Measurements from ENCODE around the gene ASPSCR1.

ASPSCR1 gene

DNA sequence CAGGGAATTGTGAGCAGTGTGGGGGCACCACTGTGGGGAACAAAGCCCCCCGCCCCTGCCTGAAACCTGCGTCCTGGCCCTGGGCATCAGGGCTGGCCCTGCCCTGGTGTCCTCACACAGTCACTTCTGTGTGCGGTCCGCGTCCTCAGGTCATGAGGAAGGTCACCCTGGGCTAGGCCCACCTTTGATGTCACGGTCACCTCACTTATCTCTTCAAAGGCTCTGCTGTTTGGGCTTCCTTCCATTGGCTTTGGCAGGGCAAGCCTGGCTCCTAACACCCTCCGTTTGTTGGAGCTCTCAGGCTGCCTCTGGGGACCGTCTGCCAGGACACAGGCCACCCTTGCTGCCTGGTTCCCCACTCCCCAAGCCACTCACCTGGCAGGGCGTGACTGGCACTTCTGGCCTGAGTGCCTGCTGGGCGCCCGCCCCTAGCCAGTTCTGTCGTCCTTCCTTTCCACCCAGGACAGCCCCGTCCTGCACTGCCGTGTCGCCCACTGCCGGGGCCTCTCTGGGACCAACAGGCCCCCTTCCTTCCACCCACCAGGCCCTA is 36.4 kb downstream of the ASPSCR1 start:
- H3K27me3 ChIP-seq (ENCODE audit: insufficient read depth, low read length): no peaks in the 10 kb centered on the region
- H3K27ac ChIP-seq (ENCODE audit: low read depth, low read length): no peak overlapping the region
- no peak overlapping the region for H3K4me3 ChIP-seq (ENCODE audit: low read depth, low read length)
- no peak overlapping the region for H2AFZ ChIP-seq (ENCODE audit: low read length, unreplicated experiment)
- no peaks in the 10 kb centered on the region for H3K36me3 ChIP-seq (ENCODE audit: insufficient read depth, low read length)
- H3K79me2 ChIP-seq (ENCODE audit: control insufficient read depth, insufficient read depth, low read length, unreplicated experiment): no peaks in the 10 kb centered on the region
- H3K4me1 ChIP-seq (ENCODE audit: control insufficient read depth, insufficient read depth, low read length, unreplicated experiment): no peaks in the 10 kb centered on the region

DNA sequence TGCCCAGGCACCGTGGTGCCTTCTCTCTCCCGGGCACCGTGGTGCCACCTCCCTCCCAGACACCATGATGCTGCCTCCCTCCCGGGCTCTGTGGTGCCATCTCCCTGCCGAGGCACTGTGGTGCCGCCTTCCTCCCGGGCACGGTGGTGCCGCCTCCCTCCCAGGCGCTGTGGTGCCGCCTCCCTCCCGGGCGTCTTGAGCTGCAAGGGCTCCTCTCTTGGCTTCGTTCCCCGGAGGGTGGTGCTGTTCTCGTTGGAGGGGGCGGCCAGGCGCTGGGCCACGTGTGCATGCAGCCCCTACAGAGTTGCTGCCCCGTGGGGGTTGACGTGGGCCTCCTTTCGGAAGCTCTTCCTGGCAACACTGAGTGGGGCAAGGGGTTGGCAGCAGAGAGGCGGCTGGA is 37.0 kb downstream of the ASPSCR1 start:
- H3K4me1 ChIP-seq (ENCODE audit: control insufficient read depth, insufficient read depth, low read length, unreplicated experiment): no peaks in the 10 kb centered on the region
- no peak overlapping the region for H3K27ac ChIP-seq (ENCODE audit: low read depth, low read length)
- no peaks in the 10 kb centered on the region for H3K36me3 ChIP-seq (ENCODE audit: insufficient read depth, low read length)
- no peaks in the 10 kb centered on the region for H3K27me3 ChIP-seq (ENCODE audit: insufficient read depth, low read length)
- H3K4me3 ChIP-seq (ENCODE audit: low read depth, low read length): no peak overlapping the region
- H3K79me2 ChIP-seq (ENCODE audit: control insufficient read depth, insufficient read depth, low read length, unreplicated experiment): no peaks in the 10 kb centered on the region
- H2AFZ ChIP-seq (ENCODE audit: low read length, unreplicated experiment): no peak overlapping the region

DNA sequence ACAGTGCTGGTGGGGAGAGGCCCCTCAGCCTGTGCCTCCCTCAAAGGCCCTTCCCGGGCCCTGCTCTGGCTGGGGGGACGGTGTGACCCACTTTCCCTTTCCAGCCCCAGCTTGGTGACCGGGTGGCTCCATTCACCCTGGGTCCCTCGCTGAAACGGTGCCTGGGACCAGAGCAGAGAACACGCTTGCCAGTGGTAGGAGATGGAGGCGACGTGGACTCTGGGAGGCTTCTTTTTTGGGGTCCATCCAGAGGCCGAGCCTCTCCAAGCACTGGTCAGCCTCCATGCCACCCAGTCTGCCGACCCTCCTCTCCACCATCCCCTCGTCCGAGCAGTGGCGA is 37.5 kb downstream of the ASPSCR1 start:
- Histone ChIP-seq H3K79me2 (ENCODE audit: control insufficient read depth, insufficient read depth, low read length, unreplicated experiment) (no peaks in the 10 kb centered on the region), H3K4me1 (ENCODE audit: control insufficient read depth, insufficient read depth, low read length, unreplicated experiment) (no peaks in the 10 kb centered on the region), H3K36me3 (ENCODE audit: insufficient read depth, low read length) (no peaks in the 10 kb centered on the region), H3K27me3 (ENCODE audit: insufficient read depth, low read length) (no peaks in the 10 kb centered on the region), H2AFZ (ENCODE audit: low read length, unreplicated experiment) (no peak overlapping the region), H3K4me3 (ENCODE audit: low read depth, low read length) (no peak overlapping the region), H3K27ac (ENCODE audit: low read depth, low read length) (no peak overlapping the region)

DNA sequence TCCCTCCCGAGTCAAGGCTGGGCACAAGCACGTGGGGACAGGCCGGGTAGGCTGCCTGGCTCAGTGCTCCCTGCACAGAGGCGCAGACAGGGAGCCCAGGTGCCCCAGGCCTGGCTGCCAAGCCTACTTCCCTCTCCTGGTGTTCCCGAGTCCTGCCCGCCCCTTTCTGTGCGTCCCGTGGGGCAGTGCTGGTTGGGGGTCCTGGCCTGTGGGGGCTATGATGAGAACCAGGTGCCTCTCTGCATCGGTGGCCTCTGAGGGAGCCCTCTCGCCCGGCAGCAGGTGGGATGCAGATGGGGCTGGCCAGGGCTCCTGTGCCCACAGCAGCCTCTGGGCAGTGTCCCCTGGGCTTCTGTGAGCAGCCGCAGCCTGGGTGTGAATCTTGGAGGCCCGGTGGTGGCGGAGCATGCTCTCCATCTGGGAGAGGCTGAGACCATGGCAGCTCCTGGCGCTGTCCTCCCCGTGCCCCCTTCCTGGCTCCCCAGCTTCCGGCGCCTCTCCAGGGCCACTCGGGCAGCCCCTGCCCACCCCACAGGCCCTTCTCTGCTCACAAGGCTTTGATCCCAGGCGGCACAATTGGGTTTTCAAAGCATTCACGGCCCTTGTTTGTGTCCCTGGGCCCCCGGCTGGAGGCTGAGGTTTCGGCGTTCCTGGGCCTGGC is 38.0 kb downstream of the ASPSCR1 start:
- H2AFZ ChIP-seq (ENCODE audit: low read length, unreplicated experiment): no peak overlapping the region
- H3K79me2 ChIP-seq (ENCODE audit: control insufficient read depth, insufficient read depth, low read length, unreplicated experiment): no peaks in the 10 kb centered on the region
- H3K27me3 ChIP-seq (ENCODE audit: insufficient read depth, low read length): no peaks in the 10 kb centered on the region
- H3K36me3 ChIP-seq (ENCODE audit: insufficient read depth, low read length): no peaks in the 10 kb centered on the region
- no peak overlapping the region for H3K4me3 ChIP-seq (ENCODE audit: low read depth, low read length)
- H3K27ac ChIP-seq (ENCODE audit: low read depth, low read length): no peak overlapping the region
- no peaks in the 10 kb centered on the region for H3K4me1 ChIP-seq (ENCODE audit: control insufficient read depth, insufficient read depth, low read length, unreplicated experiment)

DNA sequence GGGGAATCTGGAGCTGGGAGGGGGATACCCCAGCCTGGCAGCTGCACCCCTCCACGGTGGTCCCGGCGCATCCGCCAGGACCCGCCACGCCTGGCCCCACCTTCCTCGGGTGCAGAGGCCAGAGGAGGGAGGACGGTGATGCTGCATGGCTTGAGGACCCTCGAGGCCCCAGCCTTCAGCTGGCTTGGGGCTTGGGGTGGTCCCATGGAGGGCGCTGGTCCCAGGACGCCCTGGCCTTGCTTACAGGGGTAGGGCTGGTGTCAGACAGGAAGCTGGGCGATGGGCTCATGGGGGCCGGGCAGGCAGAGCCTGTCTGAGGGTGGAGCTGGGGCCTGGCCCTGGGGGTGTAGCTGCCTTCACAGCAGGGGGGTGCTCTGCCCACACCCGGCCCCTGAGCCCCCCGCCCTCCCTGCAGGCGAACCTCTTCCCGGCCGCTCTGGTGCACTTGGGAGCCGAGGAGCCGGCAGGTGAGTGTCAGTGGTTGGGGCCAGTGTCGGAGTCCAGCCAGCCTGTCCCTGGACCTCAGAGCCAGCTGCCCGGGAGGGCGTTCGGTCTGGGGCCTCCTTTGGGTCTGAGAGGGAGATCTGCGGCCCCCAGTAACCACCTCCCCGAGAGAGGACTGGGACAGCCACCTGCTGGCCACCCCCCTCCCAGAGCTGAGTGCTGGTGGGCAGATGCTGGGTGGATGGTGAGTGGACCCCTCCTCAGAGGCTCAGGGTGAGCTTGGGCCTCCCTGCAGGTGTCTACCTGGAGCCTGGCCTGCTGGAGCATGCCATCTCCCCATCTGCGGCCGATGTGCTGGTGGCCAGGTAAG is 38.8 kb downstream of the ASPSCR1 start:
- H3K4me1 ChIP-seq (ENCODE audit: control insufficient read depth, insufficient read depth, low read length, unreplicated experiment): peaks cover 1% of the 10 kb centered on the region
- no peaks in the 10 kb centered on the region for H3K27me3 ChIP-seq (ENCODE audit: insufficient read depth, low read length)
- no peaks in the 10 kb centered on the region for H3K36me3 ChIP-seq (ENCODE audit: insufficient read depth, low read length)
- H2AFZ ChIP-seq (ENCODE audit: low read length, unreplicated experiment): no peak overlapping the region
- no peak overlapping the region for H3K4me3 ChIP-seq (ENCODE audit: low read depth, low read length)
- no peak overlapping the region for H3K27ac ChIP-seq (ENCODE audit: low read depth, low read length)
- no peaks in the 10 kb centered on the region for H3K79me2 ChIP-seq (ENCODE audit: control insufficient read depth, insufficient read depth, low read length, unreplicated experiment)

DNA sequence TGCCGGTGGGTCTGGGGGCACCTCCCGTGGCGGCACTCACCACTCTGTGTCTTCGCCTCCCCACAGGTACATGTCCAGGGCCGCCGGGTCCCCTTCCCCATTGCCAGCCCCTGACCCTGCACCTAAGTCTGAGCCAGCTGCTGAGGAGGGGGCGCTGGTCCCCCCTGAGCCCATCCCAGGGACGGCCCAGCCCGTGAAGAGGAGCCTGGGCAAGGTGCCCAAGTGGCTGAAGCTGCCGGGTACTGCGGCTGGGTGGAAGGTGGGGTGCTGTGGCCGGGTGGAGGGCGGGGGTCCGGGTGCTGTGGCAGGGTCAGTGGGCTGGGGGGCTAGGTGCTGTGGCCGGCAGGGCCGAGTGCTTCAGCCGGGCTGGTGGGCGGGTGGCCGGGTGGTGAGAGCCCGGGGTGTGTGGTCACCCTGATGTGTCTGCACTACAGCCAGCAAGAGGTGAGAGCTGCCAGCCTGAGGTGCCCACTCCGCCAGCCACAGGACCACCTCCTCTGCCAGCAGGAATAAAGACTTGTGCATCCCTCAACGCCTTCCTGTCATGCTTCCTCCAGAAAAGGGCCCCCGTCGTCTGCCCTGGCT is 39.5 kb downstream of the ASPSCR1 start:
- H3K27me3 ChIP-seq (ENCODE audit: insufficient read depth, low read length): no peaks in the 10 kb centered on the region
- H3K4me1 ChIP-seq (ENCODE audit: control insufficient read depth, insufficient read depth, low read length, unreplicated experiment): peaks cover 5% of the 10 kb centered on the region
- H3K27ac ChIP-seq (ENCODE audit: low read depth, low read length): no peak overlapping the region
- H3K79me2 ChIP-seq (ENCODE audit: control insufficient read depth, insufficient read depth, low read length, unreplicated experiment): no peaks in the 10 kb centered on the region
- no peaks in the 10 kb centered on the region for H3K36me3 ChIP-seq (ENCODE audit: insufficient read depth, low read length)
- H3K4me3 ChIP-seq (ENCODE audit: low read depth, low read length): no peak overlapping the region
- H2AFZ ChIP-seq (ENCODE audit: low read length, unreplicated experiment): no peak overlapping the region

DNA sequence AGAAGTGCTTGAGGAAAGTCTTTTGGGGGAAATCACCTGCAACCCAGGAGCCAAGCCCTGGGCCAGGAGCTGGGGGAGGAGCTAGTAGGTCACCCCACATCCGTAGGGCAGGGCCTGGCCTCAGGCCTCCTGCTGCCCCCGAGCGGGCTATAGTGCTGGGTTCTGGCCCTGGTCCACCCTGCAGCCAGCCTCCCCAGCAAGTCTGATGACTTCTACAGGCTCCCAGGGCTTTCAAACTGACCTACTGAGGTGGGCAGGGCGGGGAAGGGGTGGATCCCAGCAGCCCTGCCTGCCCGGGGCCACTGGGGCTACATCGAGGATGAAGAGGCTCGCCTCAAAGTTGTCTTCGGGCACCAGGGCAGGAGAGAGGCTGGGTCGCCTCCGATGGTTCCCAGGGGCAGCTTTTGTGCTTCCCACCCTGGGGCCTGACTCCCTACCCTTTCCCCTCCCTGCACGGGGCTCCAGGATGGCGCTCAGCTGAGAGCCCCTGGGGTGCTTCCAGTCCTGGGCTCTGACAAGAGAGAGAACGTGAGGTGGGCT is 40.3 kb downstream of the ASPSCR1 start:
- H3K27ac ChIP-seq (ENCODE audit: low read depth, low read length): no peak overlapping the region
- H3K79me2 ChIP-seq (ENCODE audit: control insufficient read depth, insufficient read depth, low read length, unreplicated experiment): no peaks in the 10 kb centered on the region
- no peaks in the 10 kb centered on the region for H3K27me3 ChIP-seq (ENCODE audit: insufficient read depth, low read length)
- H3K36me3 ChIP-seq (ENCODE audit: insufficient read depth, low read length): no peaks in the 10 kb centered on the region
- H3K4me1 ChIP-seq (ENCODE audit: control insufficient read depth, insufficient read depth, low read length, unreplicated experiment): peaks cover 5% of the 10 kb centered on the region
- H3K4me3 ChIP-seq (ENCODE audit: low read depth, low read length): no peak overlapping the region
- H2AFZ ChIP-seq (ENCODE audit: low read length, unreplicated experiment): no peak overlapping the region

DNA sequence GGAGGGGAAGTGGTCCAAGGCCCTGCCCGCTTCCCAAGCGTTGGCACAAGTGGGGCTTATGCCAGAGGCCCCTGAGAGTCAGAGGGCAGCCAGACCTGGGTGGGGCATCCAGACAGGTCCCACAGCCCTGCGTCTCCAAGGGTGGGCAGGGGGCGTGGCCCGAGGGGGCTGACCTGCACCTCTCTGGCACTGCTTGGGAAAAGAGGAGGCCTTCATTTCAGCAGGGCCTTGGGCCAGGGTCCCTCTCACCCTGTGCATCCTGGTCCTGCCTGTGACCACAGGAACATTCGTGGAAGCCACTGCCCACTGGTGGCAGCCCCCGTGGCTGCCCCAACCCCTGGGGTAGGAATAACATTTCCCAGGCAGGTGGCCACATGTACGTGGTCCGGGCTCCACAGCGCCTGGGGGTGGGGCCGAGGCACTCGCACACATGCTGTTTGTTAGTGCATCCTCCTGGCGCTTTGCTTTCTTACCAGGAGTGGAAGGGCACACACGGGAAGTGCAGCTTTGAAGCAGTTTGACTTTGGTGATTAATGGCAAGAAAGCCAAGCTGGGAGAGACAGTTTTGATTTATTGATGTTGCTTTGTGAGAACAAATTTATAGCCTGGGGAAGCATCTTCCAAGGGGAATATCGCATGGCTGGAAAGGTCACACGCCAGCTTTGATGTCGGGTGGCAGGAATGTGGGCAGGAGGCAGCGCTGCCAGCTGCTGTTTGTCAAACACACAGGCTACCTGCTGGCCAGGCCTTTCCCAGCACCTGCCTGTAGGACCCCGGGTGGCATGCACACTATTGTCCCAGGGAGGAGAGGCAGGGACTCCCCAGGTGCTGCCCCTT is 40.9 kb downstream of the ASPSCR1 start:
- Histone ChIP-seq H3K36me3 (ENCODE audit: insufficient read depth, low read length) (no peaks in the 10 kb centered on the region), H2AFZ (ENCODE audit: low read length, unreplicated experiment) (no peak overlapping the region), H3K27me3 (ENCODE audit: insufficient read depth, low read length) (no peaks in the 10 kb centered on the region), H3K4me1 (ENCODE audit: control insufficient read depth, insufficient read depth, low read length, unreplicated experiment) (peaks cover 5% of the 10 kb centered on the region), H3K4me3 (ENCODE audit: low read depth, low read length) (no peak overlapping the region), H3K27ac (ENCODE audit: low read depth, low read length) (no peak overlapping the region), H3K79me2 (ENCODE audit: control insufficient read depth, insufficient read depth, low read length, unreplicated experiment) (no peaks in the 10 kb centered on the region)

DNA sequence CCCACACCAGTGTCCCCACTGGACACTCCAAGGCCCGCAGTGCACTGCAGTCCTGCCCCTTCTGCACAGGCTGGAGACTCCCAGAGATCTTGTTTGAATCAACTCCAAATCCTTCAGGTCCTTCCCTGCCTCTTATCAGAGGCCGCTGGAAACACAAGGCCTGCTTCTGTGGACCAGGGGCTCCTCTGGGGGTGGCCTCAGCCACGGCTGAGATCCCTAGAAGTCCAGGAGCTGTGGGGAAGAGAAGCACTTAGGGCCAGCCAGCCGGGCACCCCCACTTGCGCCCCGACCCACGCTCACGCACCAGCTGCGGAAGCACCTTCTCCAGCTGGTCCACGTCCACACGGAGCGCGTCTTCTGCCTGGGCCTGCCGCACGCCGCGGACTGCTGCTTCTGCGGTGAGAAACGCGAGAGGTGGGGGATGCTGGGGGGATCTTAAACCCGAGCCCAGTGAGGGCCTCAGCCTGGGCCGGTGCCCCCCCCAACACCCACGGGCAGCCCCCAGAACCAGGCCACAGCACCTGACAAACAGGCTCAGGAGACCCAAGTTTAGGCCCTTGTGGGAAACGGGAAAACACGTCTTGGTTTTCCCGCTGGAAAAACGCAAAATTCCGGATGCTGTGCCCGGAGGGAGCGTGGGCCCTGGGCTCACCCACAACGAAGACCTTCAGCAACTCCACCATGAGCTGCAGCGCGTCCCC is 41.7 kb downstream of the ASPSCR1 start:
- Histone ChIP-seq H3K4me3 (ENCODE audit: low read depth, low read length) (no peak overlapping the region), H2AFZ (ENCODE audit: low read length, unreplicated experiment) (no peak overlapping the region), H3K27me3 (ENCODE audit: insufficient read depth, low read length) (no peaks in the 10 kb centered on the region), H3K36me3 (ENCODE audit: insufficient read depth, low read length) (no peaks in the 10 kb centered on the region), H3K79me2 (ENCODE audit: control insufficient read depth, insufficient read depth, low read length, unreplicated experiment) (no peaks in the 10 kb centered on the region), H3K4me1 (ENCODE audit: control insufficient read depth, insufficient read depth, low read length, unreplicated experiment) (peaks cover 8% of the 10 kb centered on the region), H3K27ac (ENCODE audit: low read depth, low read length) (no peak overlapping the region)
